SK-N-SH (cell line): Measurements from ENCODE around the gene CLCN2. TPM values are rescaled to one million over a fixed set of nuclear protein-coding genes. Genes with fewer than 3 reads are reported as not detected.

Source experiments
- CTCF ChIA-PET: fragments of 300-600, 350-600 bp; formaldehyde crosslinking; extraction: SDS; loops from one replicate; lab custom pipeline; 2021; lab: Yijun Ruan, JAX
- POLR2A ChIA-PET: fragments of 350-600 bp; sonication (Branson Sonifier 250); formaldehyde crosslinking; extraction: SDS; loops from one replicate; lab custom pipeline; 2020; ENCODE audit warnings: antibody characterized with exemption, inconsistent platforms; lab: Yijun Ruan, JAX
- DNase-seq: peaks from one replicate; pipeline ENCODE4 v3.0.0; 2012
- H2AFZ ChIP-seq: fragments of 200-600 bp; sonication (generic); 2 replicates; pipeline ENCODE4 v1.8.1; 2016; ENCODE audit warnings: antibody characterized with exemption, mild to moderate bottlenecking, low read depth
- H3F3A ChIP-seq: fragments of 200-600 bp; sonication (generic); replicated peaks from 2 replicates; pipeline ENCODE3; 2016; ENCODE audit warnings: antibody characterized with exemption, mild to moderate bottlenecking; ENCODE audit not compliant: insufficient read depth
- H3K27ac ChIP-seq, 2 experiments: fragments of 200-500 bp in 1 of 2; fragments of 200-600 bp in 1 of 2; sonication (Bioruptor generic) in 1 of 2; sonication (generic), shearing (Covaris generic) in 1 of 2; 2 replicates each; pipeline versions ENCODE4 v1.5.1 to v1.6.1; 2014 to 2016; ENCODE audit warnings: low read depth in 2 of 2, inconsistent platforms in 1 of 2, low read length in 1 of 2, mild to moderate bottlenecking in 1 of 2, mixed read lengths in 1 of 2
- H3K27me3 ChIP-seq: fragments of 200-600 bp; sonication (generic), shearing (Covaris generic); 2 replicates; pipeline ENCODE4 v1.6.1; 2016; ENCODE audit warnings: mixed run types; ENCODE audit not compliant: insufficient read depth
- H3K36me3 ChIP-seq, 2 experiments: fragments of 200-500 bp in 1 of 2; fragments of 200-600 bp in 1 of 2; sonication (Bioruptor generic) in 1 of 2; sonication (generic) in 1 of 2; replicated peaks in 1 of 2; 2 replicates each; pipeline versions ENCODE3 to v1.5.1; 2014 to 2016; ENCODE audit warnings: low read length in 1 of 2, mild to moderate bottlenecking in 1 of 2; ENCODE audit not compliant: insufficient read depth in 2 of 2, control insufficient read depth in 1 of 2
- H3K4me1 ChIP-seq, 2 experiments: fragments of 200-500 bp in 1 of 2; fragments of 200-600 bp in 1 of 2; sonication (Bioruptor generic) in 1 of 2; sonication (generic), shearing (Covaris generic) in 1 of 2; 2 replicates each; pipeline versions ENCODE4 v1.5.1 to v1.6.1; 2014 to 2016; ENCODE audit warnings: low read depth in 1 of 2, low read length in 1 of 2, mixed run types in 1 of 2; ENCODE audit not compliant: insufficient read depth in 2 of 2, control insufficient read depth in 1 of 2
- H3K4me2 ChIP-seq: fragments of 200-600 bp; sonication (generic), shearing (Covaris generic); 2 replicates; pipeline ENCODE4 v1.6.1; 2017; ENCODE audit warnings: mixed run types
- H3K4me3 ChIP-seq, 2 experiments: fragments of 200-500 bp in 1 of 2; fragments of 200-600 bp in 1 of 2; sonication (Bioruptor generic) in 1 of 2; sonication (generic), shearing (Covaris generic) in 1 of 2; 2 replicates each; pipeline versions ENCODE4 v1.5.1 to v1.8.1; 2014 to 2016; ENCODE audit warnings: low read depth in 2 of 2, inconsistent platforms in 1 of 2, low read length in 1 of 2, mild to moderate bottlenecking in 1 of 2, mixed read lengths in 1 of 2, moderate library complexity in 1 of 2
- H3K79me2 ChIP-seq: fragments of 200-600 bp; sonication (generic); 2 replicates; pipeline ENCODE4 v1.8.1; 2017; ENCODE audit warnings: mild to moderate bottlenecking; ENCODE audit not compliant: insufficient read depth
- H3K9ac ChIP-seq: fragments of 200-600 bp; sonication (generic); 2 replicates; pipeline ENCODE4 v1.6.1; 2017; ENCODE audit warnings: mixed run types
- H3K9me2 ChIP-seq: fragments of 200-600 bp; sonication (generic); 2 replicates; pipeline ENCODE4 v1.6.1; 2017; ENCODE audit warnings: mixed run types
- H3K9me3 ChIP-seq: fragments of 200-600 bp; sonication (generic); 2 replicates; pipeline ENCODE4 v1.6.1; 2017; ENCODE audit warnings: mixed run types, mild to moderate bottlenecking, moderate library complexity
- H4K20me1 ChIP-seq: fragments of 200-600 bp; sonication (generic); 2 replicates; pipeline ENCODE4 v1.6.1; 2017; ENCODE audit warnings: mild to moderate bottlenecking, mixed run types; ENCODE audit not compliant: insufficient read depth
- EP300 ChIP-seq, 2 experiments: IDR thresholded peaks; 2 replicates each; pipeline versions ENCODE4 v1.4.0 to v1.6.1; 2012; ENCODE audit warnings: borderline replicate concordance in 1 of 2, low read depth in 1 of 2, low read length in 1 of 2
- EZH2phosphoT487 ChIP-seq: fragments of 200-600 bp; sonication (generic); IDR thresholded peaks from 2 replicates; pipeline ENCODE4 v1.6.1; 2017; ENCODE audit warnings: low read depth, mixed run types, mild to moderate bottlenecking, antibody characterized with exemption, moderate library complexity, borderline replicate concordance
- FOSL2 ChIP-seq: IDR thresholded peaks from 2 replicates; pipeline ENCODE4 v1.4.0; 2012; ENCODE audit warnings: low read depth, mild to moderate bottlenecking, moderate library complexity, borderline replicate concordance
- GABPA ChIP-seq: IDR thresholded peaks from 2 replicates; pipeline ENCODE4 v1.4.0; 2012; ENCODE audit warnings: low read depth, mild to moderate bottlenecking
- GATA2 ChIP-seq: sonication (generic); formaldehyde crosslinking; IDR thresholded peaks from 2 replicates; pipeline ENCODE4 v1.5.0; 2020; ENCODE audit warnings: mild to moderate bottlenecking, missing genetic modification reagents
- JUND ChIP-seq: IDR thresholded peaks from 2 replicates; pipeline ENCODE4 v1.4.0; 2012
- MXI1 ChIP-seq: IDR thresholded peaks from 2 replicates; pipeline ENCODE4 v1.6.1; 2012; ENCODE audit warnings: mild to moderate bottlenecking, low read depth, low read length, improper control_type of control experiment
- NRF1 ChIP-seq: IDR thresholded peaks from 2 replicates; pipeline ENCODE4 v1.6.1; 2012; ENCODE audit warnings: low read depth, mild to moderate bottlenecking, low read length
- SIN3A ChIP-seq: IDR thresholded peaks from 2 replicates; pipeline ENCODE4 v1.6.1; 2012; ENCODE audit warnings: low read depth, mild to moderate bottlenecking, low read length, moderate library complexity, borderline replicate concordance
- TAF1 ChIP-seq: IDR thresholded peaks from 2 replicates; pipeline ENCODE4 v1.6.1; 2012; ENCODE audit warnings: low read depth, mild to moderate bottlenecking, low read length, moderate library complexity, borderline replicate concordance
- TCF12 ChIP-seq: IDR thresholded peaks from 2 replicates; pipeline ENCODE4 v1.4.0; 2012
- WGBS: methylation state at CpG from one replicate; pipeline ENCODE4 v1.1.6; 2017; ENCODE audit warnings: low lambda C conversion rate; 5-methylcytosine and 5-hydroxymethylcytosine counted together
- polyA plus RNA-seq, 3 experiments: library from polyadenylated mRNA; depleted of rRNA; stranded (reverse); fragments of >200 nt; gene quantifications; 2 replicates each; pipeline ENCODE4 v1.2.3, GENCODE V29; 2012
- TF ChIP-seq, protein P1 (sequence below): IDR thresholded peaks from 2 replicates; pipeline ENCODE4 v1.4.0; 2012; ENCODE audit warnings: low read depth, borderline replicate concordance
- TF ChIP-seq, protein P2 (sequence below): IDR thresholded peaks from 2 replicates; pipeline ENCODE4; 2012

The CLCN2 gene
- polyA plus RNA-seq, 1 of the 3 experiments (the other 2 are of a cell fraction), result 9.1 TPM

DNA sequence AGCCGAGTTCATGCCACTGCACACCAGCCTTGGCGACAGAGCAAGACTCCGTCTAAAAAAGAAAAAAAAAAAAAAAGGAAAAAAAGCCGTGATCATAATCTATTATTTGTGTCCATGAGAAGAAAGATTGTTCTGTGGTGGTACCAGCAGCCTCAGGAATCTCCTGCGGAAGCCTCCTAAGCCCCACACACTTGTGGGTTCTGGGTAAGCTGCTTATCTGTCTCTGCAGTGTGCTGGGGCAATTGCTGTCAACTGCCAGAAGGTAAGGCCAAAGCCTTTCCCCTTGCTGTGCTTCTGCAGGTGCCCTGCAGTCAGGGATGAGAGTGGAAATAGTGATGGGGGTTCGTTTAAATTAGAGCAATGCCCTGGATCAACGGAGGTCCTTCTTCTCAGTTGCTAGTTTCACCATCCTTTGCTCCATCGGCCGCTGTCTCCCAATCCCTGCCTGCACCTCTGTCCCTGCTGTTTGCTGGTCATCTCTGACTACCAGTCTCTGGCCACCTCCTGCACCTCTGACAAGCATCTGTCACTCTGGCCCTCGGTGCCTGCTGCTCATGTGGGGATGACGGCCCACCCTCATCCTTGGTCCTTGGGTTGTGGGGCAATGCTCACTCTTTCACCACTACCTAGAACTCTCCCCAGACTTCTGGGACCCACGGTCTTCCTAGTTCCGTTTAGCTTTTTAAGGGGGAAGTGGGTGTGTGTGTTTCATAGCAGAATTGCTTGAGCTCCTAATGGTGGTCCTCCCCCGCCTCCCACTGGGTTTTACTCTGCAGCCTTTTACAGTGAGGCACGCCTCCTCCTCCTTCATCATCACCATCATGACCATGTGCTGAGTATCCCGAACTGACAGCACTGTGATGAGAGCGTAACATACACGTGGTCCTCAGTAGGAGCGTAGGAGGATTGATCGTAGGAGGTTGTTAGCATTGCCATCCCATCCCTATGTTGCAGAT is 43.9 kb upstream of the CLCN2 start:
- Histone ChIP-seq H3K4me2 (no peak overlapping the region), H3K27me3 (peaks cover 6% of the 10 kb centered on the region; the same call in 1 of the 2 replicates), H3K9me3 (no peaks in the 10 kb centered on the region), H3K4me3 (no peak overlapping the region), H3K4me1 (no peaks in the 10 kb centered on the region), H2AFZ (no peak overlapping the region), H3K27ac (no peak overlapping the region), H3K79me2 (no peaks in the 10 kb centered on the region), H3K36me3 (no peaks in the 10 kb centered on the region), H3F3A (no peaks in the 10 kb centered on the region), H3K9me2 (no peaks in the 10 kb centered on the region), H3K9ac (no peak overlapping the region), H4K20me1 (no peaks in the 10 kb centered on the region)
- DNase-seq, result no peak
- POLR2A ChIA-PET, result no interaction called here
- TF ChIP-seq, protein P1, sequence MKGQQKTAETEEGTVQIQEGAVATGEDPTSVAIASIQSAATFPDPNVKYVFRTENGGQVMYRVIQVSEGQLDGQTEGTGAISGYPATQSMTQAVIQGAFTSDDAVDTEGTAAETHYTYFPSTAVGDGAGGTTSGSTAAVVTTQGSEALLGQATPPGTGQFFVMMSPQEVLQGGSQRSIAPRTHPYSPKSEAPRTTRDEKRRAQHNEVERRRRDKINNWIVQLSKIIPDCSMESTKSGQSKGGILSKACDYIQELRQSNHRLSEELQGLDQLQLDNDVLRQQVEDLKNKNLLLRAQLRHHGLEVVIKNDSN, result no peak
- no peak for TF ChIP-seq GABPA
- TF ChIP-seq MXI1, result no peak
- 74% methylated on average over 20 of the region's 20 CpGs for WGBS
- CTCF ChIA-PET, result interaction anchor here (0.9 to 1.2 kb wide), 3 partner anchors 13 to 51 kb away, joined by 3 to 4 read pairs (median 3); no protein-coding TSS in a partner anchor

DNA sequence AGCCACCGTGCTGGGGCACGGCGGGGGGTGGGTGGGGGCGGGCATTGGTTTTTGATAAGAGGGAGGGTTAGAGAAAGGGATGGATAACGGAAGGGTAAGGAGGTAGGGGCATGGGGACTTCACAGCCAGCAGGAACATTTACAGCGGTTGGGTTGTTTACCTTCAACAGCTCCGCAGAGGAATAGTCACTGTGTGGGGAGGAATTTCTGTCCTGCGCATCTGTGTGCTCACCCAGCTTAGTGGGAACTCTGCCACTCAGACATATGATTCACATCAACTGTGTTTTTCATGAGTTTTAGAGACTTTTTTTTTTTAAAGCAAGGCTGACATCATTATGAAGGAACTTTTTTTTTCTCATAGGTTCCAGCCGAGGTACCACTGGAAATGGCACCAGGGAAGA is 38.0 kb upstream of the CLCN2 start:
- Histone ChIP-seq H3K9me2 (no peaks in the 10 kb centered on the region), H2AFZ (no peak overlapping the region), H3K79me2 (no peaks in the 10 kb centered on the region), H3K27me3 (peaks cover 6% of the 10 kb centered on the region; the same call in 1 of the 2 replicates), H3K36me3 (no peaks in the 10 kb centered on the region), H3K9ac (no peak overlapping the region), H4K20me1 (no peaks in the 10 kb centered on the region), H3K27ac (no peak overlapping the region), H3F3A (peaks cover 4% of the 10 kb centered on the region), H3K9me3 (no peaks in the 10 kb centered on the region), H3K4me3 (no peak overlapping the region), H3K4me1 (no peaks in the 10 kb centered on the region), H3K4me2 (peak overlapping the region; percentile 41; the same call in 1 of the 2 replicates)
- TF ChIP-seq, protein P2, sequence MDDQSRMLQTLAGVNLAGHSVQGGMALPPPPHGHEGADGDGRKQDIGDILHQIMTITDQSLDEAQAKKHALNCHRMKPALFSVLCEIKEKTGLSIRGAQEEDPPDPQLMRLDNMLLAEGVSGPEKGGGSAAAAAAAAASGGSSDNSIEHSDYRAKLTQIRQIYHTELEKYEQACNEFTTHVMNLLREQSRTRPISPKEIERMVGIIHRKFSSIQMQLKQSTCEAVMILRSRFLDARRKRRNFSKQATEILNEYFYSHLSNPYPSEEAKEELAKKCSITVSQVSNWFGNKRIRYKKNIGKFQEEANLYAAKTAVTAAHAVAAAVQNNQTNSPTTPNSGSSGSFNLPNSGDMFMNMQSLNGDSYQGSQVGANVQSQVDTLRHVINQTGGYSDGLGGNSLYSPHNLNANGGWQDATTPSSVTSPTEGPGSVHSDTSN, result peak; percentile 55
- TF ChIP-seq JUND, result 0 out of 2 replicates have a peak, but pooled peaks have one; percentile 44
- no peak for TF ChIP-seq SIN3A
- no peak for TF ChIP-seq EP300 (IDR thresholded peaks at IDR 0.05; ENCODE audit: borderline replicate concordance in 1 of 2, low read depth in 1 of 2, low read length in 1 of 2)
- TF ChIP-seq NRF1, result peak; percentile 57
- TF ChIP-seq EZH2phosphoT487, result no peak
- peak; percentile 75 for TF ChIP-seq TCF12
- TF ChIP-seq TAF1, result no peak
- TF ChIP-seq FOSL2, result peak; percentile 56; the same call in 1 of the 2 replicates
- no peak for TF ChIP-seq GATA2 (CRISPR knock-in tag)
- no peak for DNase-seq
- CTCF ChIA-PET, result interaction anchor here (0.9 to 1.4 kb wide), 2 partner anchors 14 to 28 kb away, joined by 3 read pairs; no protein-coding TSS in a partner anchor
- POLR2A ChIA-PET, result no interaction called here
- WGBS, result 17% methylated on average over 9 of the region's 9 CpGs
